ENCODE results near the gene ARID2. TPM values are rescaled to one million over a fixed set of nuclear protein-coding genes. Genes with fewer than 3 reads are reported as not detected.

Gene ARID2
- total and polyA plus RNA-seq, 8 donors: 6.1 to 25.6 (median 13.8) TPM

GRCh38 chr12:45707241-45707857, 22.2 kb upstream of the ARID2 start:
- Histone ChIP-seq H3K4me1 (peaks cover 0 to 6% (median 0%) of the 10 kb centered on the region in 3 donors), H3K9me3 (no peaks in the 10 kb centered on the region), H3K36me3 (no peaks in the 10 kb centered on the region), H3K4me3 (no peak overlapping the region), H3K27ac (no peak overlapping the region), H3K27me3 (no peaks in the 10 kb centered on the region)
- DNase-seq (no peak), ATAC-seq (no peak), FAIRE-seq (no peak)
- TF ChIP-seq, protein P1, sequence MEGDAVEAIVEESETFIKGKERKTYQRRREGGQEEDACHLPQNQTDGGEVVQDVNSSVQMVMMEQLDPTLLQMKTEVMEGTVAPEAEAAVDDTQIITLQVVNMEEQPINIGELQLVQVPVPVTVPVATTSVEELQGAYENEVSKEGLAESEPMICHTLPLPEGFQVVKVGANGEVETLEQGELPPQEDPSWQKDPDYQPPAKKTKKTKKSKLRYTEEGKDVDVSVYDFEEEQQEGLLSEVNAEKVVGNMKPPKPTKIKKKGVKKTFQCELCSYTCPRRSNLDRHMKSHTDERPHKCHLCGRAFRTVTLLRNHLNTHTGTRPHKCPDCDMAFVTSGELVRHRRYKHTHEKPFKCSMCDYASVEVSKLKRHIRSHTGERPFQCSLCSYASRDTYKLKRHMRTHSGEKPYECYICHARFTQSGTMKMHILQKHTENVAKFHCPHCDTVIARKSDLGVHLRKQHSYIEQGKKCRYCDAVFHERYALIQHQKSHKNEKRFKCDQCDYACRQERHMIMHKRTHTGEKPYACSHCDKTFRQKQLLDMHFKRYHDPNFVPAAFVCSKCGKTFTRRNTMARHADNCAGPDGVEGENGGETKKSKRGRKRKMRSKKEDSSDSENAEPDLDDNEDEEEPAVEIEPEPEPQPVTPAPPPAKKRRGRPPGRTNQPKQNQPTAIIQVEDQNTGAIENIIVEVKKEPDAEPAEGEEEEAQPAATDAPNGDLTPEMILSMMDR (IDR thresholded peaks at IDR 0.05): no peak
- intact Hi-C loops (cut with DNase I): no loop called here
- 87 to 89% methylated on average over 10 of the region's 10 CpGs for WGBS, 2 donors

DNA sequence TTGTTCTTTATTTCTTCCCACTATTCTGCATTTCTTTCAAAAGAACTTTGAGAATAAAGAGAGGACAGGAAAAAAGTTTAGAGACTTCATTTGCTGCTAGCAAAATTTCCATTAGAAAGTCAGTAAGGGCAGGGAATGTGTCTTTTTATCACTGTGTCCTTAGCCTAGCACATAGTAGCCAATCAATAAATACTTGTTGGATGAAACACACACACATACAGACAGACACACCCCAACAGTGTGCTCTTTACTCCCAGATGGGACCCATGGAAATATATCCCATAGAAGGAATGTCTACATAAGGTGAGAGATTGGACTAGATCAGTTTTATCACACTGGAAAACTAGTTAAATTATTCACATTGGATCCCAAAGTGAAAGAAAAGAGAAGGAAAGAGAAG, 21.1 kb upstream of the ARID2 start:
- no peak for FAIRE-seq
- Histone ChIP-seq H3K9me3 (no peaks in the 10 kb centered on the region), H3K4me1 (peaks cover 0 to 6% (median 0%) of the 10 kb centered on the region in 3 donors), H3K36me3 (no peaks in the 10 kb centered on the region), H3K4me3 (no peak overlapping the region), H3K27me3 (no peaks in the 10 kb centered on the region), H3K27ac (no peak overlapping the region)
- intact Hi-C loops (cut with DNase I): no loop called here
- no peak for DNase-seq
- TF ChIP-seq, protein P1 (IDR thresholded peaks at IDR 0.05): no peak
- no peak for ATAC-seq

- DNase-seq (no peak), FAIRE-seq (no peak), ATAC-seq (no peak)
- TF ChIP-seq, protein P1 (IDR thresholded peaks at IDR 0.05): no peak
- intact Hi-C loops (cut with DNase I): no loop called here
- no peaks in the 10 kb centered on the region for H3K27me3 ChIP-seq
- WGBS, 2 donors: 69 to 72% methylated on average over 2 of the region's 2 CpGs
- H3K4me3 ChIP-seq: no peak overlapping the region
- peaks cover 0 to 6% (median 0%) of the 10 kb centered on the region in 3 donors for H3K4me1 ChIP-seq
- no peaks in the 10 kb centered on the region for H3K9me3 ChIP-seq
- H3K27ac ChIP-seq: no peak overlapping the region
- H3K36me3 ChIP-seq: no peaks in the 10 kb centered on the region
Measured at GRCh38 chr12:45708901-45709300, 20.6 kb upstream of the ARID2 start.

GRCh38 chr12:45712319-45712718, 17.2 kb upstream of the ARID2 start:
- intact Hi-C loops (cut with DNase I): no loop called here
- Histone ChIP-seq H3K4me1 (peaks cover 0 to 6% (median 0%) of the 10 kb centered on the region in 3 donors), H3K4me3 (no peak overlapping the region), H3K9me3 (no peaks in the 10 kb centered on the region), H3K36me3 (no peaks in the 10 kb centered on the region), H3K27ac (no peak overlapping the region), H3K27me3 (no peaks in the 10 kb centered on the region)
- ATAC-seq (no peak), FAIRE-seq (no peak), DNase-seq (no peak)
- TF ChIP-seq, protein P1 (IDR thresholded peaks at IDR 0.05): no peak
- 96 to 98% methylated on average over 4 of the region's 4 CpGs for WGBS, 2 donors

- H3K36me3 ChIP-seq: no peaks in the 10 kb centered on the region
- intact Hi-C loops (cut with DNase I): no loop called here
- H3K4me3 ChIP-seq: no peak overlapping the region
- no peaks in the 10 kb centered on the region for H3K9me3 ChIP-seq
- H3K27ac ChIP-seq: no peak overlapping the region
- peaks cover 0 to 6% (median 0%) of the 10 kb centered on the region in 3 donors for H3K4me1 ChIP-seq
- no peaks in the 10 kb centered on the region for H3K27me3 ChIP-seq
- DNase-seq (no peak), FAIRE-seq (no peak), ATAC-seq (no peak)
- WGBS, 2 donors: 93 to 95% methylated on average over 2 of the region's 2 CpGs
- TF ChIP-seq, protein P1 (IDR thresholded peaks at IDR 0.05): no peak
Measured at GRCh38 chr12:45713078-45713477, 16.4 kb upstream of the ARID2 start.

Measured in pancreas (tissue), 10 donors.